GM18907 (cell line): ENCODE data around the gene RUNX3.

ENCODE experiments used
- ATAC-seq: cut with Tn5 transposase; IDR thresholded peaks from one replicate; pipeline ENCODE4 v1.9.1; 2021; ENCODE audit warnings: mild to moderate bottlenecking, moderate library complexity; ENCODE audit not compliant: unreplicated experiment

Gene RUNX3

GRCh38 chr1:24903955-24904730, 25.9 kb downstream of the RUNX3 start:
- no peak for ATAC-seq

GRCh38 chr1:24903560-24903954, 26.5 kb downstream of the RUNX3 start:
- no peak for ATAC-seq

- ATAC-seq: no peak
Observed at GRCh38 chr1:24903011-24903461, 27.0 kb downstream of the RUNX3 start.

GRCh38 chr1:24902471-24902891, 27.6 kb downstream of the RUNX3 start:
- no peak for ATAC-seq

GRCh38 chr1:24901791-24902470, 28.1 kb downstream of the RUNX3 start:
- no peak for ATAC-seq

DNA sequence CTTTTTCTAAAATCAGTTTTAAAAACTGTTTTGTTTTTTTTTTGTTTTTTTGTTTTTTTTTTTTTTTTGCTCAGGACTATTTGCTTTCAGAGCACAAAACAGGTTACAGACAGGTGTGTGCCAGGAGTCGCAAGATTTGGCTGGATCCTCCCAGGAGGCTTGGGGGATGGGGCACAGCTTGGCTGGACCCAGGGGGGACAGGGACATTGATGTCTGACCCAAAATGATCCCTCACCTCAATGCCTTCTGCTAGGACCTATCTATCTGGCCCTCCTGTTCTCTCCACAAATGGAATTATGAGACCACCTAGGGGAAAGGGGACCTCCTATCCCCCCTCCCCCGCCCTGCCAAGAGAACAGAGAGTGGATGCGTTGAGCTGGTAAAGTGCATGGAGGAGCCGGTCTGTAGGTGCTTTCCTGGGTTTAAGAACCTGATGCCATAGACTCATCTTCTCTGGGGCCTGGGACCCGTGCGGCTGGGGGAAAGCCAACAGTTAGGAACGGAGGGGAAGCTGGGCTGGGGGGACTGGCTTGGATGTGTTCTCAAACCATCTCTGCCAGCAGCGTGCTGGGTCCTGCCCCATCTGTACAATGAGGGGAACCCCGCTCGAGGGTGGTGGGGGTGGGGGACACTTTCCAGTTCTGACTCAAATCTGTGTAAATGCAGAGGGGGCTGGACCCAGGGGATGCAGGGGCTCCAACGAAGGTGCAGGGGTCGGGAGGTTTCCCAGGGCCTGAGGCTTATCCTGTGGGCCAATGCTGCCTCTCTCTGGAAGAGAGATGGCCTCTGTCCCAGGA, 28.9 kb downstream of the RUNX3 start:
- no peak for ATAC-seq

DNA sequence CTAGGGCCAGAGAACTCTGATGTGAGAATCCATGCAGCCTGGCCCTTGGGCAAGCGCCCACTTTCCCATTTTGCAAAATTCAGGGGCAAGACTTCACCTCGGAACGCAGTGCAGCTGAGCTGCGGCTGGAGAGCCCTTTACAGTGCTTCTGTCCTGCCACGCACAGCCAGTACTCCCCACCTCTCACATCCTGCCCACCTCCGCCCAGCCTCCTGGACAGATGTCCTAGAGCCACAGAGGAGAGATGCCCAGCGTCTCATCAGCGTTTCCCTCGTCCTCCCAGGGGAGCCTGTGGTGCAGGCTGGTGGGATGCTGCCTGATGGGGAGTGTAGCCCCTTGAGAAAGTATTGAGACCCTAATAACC, 29.6 kb downstream of the RUNX3 start:
- no peak for ATAC-seq

DNA sequence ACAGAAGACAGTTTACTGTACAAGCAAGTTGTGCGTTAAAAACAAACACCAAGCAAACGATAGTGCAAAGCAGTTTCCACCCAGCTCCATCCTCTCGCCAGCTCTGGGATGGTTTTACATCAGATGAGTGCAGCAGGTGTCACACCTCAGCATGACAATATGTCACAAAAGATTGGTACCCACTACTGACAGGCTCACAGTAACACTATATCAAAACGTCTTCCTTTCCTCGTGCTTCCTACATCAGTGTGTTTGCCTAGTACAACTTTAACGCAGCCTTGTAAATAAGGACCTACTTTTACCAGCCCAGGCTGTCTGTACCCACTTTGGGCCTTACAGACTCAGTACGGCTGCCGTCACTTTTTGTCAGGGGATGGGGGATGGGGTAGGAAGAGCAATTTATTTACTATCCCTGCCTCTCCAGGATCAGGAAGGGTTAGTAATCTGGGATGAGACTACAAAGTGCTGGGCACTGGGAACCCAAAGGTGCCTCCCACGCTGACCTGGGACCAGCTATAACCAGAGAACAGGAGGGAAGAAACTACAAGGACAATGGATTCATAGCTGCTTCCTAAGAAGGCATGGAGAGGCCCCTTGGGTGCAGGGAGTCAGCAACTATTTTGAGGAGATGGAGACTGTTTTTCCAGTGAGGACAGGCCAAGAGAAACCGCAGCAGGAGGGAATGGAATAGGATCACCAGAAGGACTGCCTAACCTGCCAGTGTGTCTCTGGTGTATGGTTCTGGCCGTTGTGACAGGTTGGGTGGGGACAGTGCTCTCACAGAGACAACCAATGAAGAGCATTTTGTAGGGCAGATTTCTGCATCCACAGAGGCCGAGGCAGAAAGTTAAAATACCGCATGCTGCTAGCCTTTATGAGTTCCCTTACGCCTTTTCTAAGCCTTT, 30.2 kb downstream of the RUNX3 start:
- ATAC-seq: no peak

GRCh38 chr1:24898909-24899439, 31.1 kb downstream of the RUNX3 start:
- ATAC-seq: no peak

- no peak for ATAC-seq
Observed at GRCh38 chr1:24898152-24898908, 31.7 kb downstream of the RUNX3 start.

DNA sequence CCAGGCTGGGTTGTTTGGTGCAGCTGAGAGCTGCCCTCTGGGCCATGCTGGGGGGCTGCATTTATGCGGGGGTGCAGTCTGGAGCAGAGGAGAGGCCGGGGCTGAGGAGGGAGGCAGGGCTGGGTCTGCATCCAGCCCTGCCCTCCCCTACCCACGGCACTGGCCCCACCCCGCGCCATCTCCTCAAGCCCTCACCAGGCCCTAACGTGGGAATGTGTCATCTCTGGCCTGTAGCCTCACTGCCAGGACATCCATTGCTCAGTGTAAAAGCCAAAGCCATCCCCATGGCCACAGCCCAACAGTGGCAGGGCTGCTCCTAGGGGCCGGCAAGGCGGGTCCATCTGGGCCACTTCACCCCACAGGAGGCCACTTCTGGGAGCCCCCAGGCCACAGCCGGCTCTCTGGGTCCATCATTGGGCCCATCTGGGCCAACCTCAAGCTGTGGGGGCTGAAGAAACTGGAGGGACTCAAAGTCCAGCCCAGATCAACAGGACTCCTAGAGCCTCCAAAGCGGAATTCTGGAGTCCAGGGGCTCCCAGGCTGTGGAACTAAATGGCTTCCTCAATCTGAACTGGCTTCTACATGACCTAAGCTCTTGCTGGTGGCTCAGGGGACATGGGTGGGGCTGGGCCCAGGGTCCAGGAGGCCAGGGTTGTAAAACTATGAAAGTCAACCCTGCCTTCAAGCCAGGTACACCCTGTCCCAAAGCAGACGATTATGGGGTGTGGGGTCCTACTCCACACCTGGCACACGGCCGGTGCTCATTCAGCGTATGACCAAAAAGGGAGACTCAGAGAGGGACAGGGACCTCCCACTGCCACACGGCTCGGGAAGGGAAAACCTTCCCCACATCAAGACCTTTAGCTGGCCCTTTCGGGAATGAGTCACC, 32.6 kb downstream of the RUNX3 start:
- ATAC-seq: no peak

- ATAC-seq: no peak
Observed at GRCh38 chr1:24896596-24897262, 33.3 kb downstream of the RUNX3 start.

- ATAC-seq: no peak
Observed at GRCh38 chr1:24896176-24896575, 33.9 kb downstream of the RUNX3 start.

DNA sequence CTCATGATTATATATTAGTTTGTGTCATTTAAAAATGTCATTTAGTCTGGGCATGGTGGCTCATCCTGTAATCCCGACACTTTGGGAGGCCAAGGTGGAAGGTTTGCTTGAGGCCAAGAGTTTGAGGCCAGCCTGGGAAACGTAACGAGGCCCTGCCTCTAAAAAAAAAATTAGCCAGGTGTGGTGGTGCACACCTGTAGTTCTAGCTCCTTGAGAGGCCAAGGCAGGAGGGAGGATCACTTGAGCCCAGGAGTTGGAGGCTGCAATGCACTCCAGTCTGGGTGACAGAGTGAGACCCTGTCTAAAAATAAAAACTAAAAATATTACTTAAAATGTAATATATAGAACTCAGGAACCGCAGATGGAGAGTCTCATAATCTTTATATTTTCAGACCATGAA, 34.6 kb downstream of the RUNX3 start:
- ATAC-seq: no peak

DNA sequence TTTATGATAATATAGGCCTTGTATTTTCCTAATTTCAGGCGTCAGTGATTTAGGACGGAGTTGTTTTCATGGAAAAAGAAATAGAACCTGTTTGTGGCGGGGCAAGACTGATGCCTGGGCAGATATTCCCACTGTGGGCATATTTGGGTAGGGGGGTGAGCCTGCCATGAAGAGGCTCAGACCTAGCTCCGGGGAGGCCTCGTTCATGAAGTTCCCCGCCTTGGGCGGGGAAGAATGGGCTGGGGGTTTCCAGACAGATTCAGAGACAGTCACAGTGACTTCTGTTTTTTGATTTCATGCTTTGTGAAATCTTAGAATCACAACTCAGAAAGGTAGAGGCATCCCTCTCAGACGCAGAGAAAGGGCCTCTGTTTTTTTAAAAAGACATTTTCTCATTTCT, 36.1 kb downstream of the RUNX3 start:
- ATAC-seq: no peak

GRCh38 chr1:24893431-24893830, 36.6 kb downstream of the RUNX3 start:
- ATAC-seq: no peak

GRCh38 chr1:24892188-24893153, 37.6 kb downstream of the RUNX3 start:
- no peak for ATAC-seq
